NCI-H1092 (cell line): ENCODE measurements around the gene KLHL26.

ENCODE experiments used
- DNase-seq: peaks from one replicate; lab custom pipeline; 2025; lab: John Stamatoyannopoulos, UW

The KLHL26 gene

GRCh38 chr19:18649371-18650020, 12.7 kb downstream of the KLHL26 start:
- no peak for DNase-seq

DNA sequence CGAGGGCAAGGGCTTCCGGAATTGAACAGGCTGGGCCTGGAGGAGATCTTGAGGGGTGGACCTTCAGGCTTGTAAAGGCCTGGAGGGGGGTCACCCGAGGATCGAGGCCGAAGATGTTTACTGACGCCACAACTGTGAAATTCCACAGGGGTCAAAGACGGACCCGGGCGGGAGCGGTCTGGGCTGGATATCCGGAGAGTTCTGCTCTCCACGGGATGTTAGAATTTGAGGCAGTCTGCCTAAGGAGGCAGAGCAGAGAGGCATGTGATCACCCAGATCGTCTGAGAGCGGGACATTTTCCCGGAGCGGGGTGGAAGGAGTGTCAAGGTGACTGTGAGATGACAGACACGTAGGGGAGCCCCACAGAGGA, 13.2 kb downstream of the KLHL26 start:
- DNase-seq, result no peak

GRCh38 chr19:18650468-18651041, 13.7 kb downstream of the KLHL26 start:
- no peak for DNase-seq

DNA sequence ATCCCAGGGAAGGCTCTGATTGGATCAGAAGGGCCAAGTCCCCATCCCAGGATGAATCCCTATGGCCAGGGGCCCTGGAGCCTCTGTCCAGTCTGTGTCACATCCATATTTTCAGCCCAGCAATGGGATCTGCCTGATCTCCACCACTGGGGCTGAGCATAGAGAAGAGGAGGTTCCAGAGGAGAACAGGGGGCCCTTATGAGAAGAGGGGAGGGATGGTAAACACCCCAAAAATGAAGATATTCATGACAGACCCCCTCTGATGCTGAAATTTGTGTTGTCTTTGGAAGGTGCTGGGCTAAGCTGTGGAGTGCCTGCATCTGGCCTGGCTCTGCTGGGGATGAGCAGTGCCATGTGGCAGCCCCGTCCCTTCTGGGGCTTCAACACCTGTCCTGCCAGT, 14.5 kb downstream of the KLHL26 start:
- no peak for DNase-seq

- no peak for DNase-seq
Observed at GRCh38 chr19:18651733-18652132, 14.9 kb downstream of the KLHL26 start.

GRCh38 chr19:18653853-18654252, 17.0 kb downstream of the KLHL26 start:
- no peak for DNase-seq

DNA sequence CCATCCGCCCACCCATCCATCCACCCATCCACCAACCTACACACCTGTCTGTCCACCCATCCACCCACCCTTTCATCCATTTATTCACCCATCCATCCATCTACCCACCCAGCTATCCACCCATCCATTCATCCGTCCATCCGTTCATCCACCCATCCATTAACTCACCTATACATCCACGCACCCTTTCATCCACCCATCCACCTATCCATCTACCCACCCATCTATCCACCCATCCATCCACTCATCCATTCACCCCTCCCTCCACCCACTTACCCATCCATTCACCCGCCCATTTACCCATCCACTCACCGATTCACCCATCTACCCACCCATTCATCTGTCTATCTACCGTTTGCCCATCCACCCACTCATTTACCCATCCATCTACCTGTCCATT, 17.6 kb downstream of the KLHL26 start:
- DNase-seq, result no peak

DNA sequence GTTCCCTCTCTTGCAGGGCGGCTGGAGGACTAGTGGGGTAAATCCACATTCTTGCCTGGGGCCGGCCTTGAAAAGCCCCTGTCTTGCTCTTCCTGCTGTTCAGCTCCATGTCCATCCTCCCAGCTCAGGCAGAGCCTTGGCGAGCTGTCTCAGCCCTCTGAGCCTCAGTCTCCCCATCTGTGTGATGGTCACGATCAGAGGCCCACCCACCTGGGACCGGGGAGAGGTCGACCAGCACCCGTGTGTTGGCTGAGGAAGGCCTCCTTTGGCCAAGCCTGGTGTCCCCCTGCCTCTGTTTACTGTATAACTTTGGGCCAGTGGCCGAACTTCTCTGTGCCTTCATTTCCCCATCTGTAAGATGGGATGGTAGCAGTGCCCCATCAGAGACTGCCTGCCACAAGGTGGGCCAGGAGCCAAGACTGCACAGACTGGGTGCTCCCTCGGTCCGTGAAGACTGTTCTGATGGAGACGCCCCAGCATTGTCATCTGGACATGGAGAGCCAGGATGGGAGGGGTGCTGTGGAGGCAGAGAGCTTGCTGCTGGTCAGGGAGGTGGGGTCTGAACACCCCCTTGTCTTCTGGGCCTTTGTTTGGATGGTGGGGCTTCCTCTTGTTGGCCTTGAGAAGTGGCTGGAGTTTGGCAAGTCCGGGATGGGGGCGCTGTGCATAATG, 18.5 kb downstream of the KLHL26 start:
- no peak for DNase-seq

- no peak for DNase-seq
Observed at GRCh38 chr19:18656337-18657086, 19.7 kb downstream of the KLHL26 start.

DNA sequence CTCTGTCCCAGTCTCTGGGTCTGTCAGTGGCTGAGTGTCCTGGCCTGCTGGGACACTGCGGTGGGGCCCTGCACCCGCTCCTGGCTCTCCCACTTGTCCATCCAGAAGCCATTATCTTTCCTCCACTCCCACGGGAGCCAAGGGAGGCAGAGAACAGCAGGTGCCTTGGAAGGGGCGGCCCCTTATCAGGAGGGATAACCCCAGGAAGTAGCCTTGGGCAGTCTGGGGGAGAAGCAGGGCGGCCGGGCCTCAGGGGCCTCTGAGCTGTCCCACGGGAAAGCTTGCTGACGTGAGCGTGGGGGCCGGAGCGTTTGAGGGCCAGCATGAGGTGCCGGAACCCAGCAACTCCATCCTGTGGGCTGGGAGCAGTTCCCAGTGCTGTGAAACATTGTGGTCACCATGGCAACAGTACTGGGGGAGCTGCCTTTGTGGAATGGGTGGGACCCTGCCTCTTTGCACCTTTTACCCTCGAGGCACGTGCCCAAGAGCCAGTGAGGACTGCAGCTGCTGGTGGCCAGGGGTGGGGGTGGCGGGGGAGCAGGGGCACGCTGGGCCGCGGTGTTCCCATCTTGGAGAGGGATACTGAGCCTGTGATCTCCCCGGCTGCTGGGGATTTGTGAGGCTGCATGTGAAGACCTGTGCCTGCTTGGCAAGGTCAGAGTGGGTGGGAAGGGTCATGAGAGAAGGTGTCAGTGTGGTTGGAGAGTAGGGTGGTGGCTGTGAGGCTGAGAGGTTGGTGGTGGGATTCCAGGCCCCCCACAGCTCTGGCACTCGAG, 20.9 kb downstream of the KLHL26 start:
- DNase-seq, result no peak

DNA sequence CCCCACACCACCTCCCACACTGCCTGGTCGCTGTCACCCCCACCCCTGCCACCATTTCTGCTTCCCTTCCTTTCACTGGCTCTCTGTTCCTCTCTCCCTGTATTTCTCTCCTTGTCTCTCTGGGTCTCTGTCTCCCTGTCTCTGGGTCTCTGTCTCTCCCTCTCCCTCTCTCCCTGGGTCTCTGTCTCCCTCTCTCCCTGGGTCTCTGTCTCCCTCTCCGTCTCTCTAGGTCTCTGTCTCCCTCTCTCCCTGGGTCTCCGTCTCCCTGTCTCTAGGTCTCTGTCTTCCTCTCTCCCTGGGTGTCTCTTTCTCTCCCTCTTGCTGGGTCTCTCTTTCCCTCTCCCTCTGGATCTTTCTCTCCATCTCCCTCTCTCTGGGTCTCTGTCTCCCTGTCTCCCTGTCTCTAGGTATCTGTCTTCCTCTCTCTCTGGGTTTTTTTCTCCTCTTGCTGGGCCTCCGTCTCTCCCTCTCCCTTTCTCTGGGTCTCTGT, 21.6 kb downstream of the KLHL26 start:
- DNase-seq, result no peak

DNA sequence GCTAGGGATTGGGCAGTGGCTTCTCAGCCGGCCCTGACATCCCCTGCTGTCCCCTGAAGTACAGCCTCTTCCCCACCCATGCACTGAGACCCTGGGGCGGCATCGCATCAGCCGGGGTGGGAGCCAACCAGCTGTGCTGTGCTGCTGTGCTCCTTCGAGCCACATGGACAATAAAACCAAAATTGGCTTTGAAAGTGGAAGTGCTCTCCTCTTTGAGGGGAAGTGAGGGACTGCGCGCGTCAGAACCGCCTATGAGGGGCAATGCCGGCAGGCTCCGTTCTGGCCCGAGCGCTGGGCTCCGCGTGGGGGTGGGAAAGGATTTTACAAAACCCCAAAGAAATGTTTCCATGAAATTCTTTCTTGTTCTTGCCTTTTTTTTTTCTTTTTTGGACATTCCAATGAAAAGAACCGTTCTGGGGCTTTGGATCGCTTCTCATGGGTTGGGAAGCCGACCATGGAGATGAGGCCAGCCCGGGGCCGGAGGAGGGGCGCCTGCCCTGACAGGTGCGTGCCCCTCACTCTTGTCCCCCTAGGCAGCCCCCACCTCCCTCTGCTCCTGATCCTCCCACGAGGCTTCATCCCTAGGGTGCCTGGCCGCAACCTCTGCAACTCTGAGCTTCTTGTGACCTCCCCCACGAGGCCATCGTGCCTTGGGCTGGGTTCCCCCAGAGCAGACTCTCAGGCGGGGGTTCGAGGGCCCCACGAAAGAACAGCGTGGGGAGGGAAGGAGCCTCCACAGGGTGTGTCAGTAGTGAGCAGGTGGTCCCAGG, 22.6 kb downstream of the KLHL26 start:
- DNase-seq, result no peak

- no peak for DNase-seq
Observed at GRCh38 chr19:18660051-18660910, 23.5 kb downstream of the KLHL26 start.

DNA sequence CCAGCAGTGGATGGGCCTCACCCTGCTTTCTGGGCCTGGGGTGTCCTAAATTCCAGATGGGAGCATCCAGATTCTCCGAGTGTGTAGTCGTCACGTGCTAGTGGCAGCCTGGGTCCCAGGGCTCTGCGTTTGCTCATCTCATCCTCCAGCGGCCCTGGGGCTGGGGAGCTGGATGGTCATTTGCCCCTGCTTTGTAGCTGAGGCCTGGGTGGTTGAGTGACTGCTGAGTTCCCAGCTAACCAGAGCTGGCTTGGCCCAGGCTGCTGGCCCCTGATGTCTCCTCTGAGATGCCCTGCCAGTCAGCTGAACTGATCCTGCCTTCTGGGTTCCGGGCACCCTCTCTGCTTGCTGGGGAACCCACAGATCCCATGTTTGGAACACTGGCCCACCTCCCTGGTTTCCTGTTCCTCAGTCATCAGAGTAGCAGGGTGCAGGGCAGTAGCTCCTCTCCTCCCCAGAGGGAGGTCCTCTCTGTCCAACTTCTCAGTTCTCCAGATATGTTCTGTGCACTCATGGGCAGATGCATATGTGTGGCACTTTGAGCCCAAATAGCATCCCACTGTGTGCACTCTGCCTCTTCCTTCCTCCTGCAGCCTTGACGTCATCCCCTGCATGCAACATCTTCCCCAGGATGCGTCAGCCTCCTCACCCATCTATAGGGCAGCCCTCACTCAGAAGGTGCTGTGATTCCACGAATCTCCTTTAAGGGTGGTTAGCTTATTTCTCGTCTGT, 24.3 kb downstream of the KLHL26 start:
- DNase-seq, result no peak

- DNase-seq, result no peak
Observed at GRCh38 chr19:18662972-18663732, 26.3 kb downstream of the KLHL26 start.

- no peak for DNase-seq
Observed at GRCh38 chr19:18663940-18664530, 27.2 kb downstream of the KLHL26 start.

GRCh38 chr19:18665771-18666202, 29.0 kb downstream of the KLHL26 start:
- no peak for DNase-seq

- no peak for DNase-seq
Observed at GRCh38 chr19:18666317-18666716, 29.5 kb downstream of the KLHL26 start.
